ENCODE data around the gene AEN.

AEN gene

GRCh38 chr15:88651136-88651732 lies 30.1 kb downstream of the AEN start:
- no peak for DNase-seq

- no peak for DNase-seq
Observed at GRCh38 chr15:88651971-88652370, 30.8 kb downstream of the AEN start.

- no peak for DNase-seq
Observed at GRCh38 chr15:88652456-88653199, 31.5 kb downstream of the AEN start.

GRCh38 chr15:88653200-88654064 lies 32.3 kb downstream of the AEN start:
- no peak for DNase-seq

- no peak for DNase-seq
Observed at GRCh38 chr15:88654430-88655102, 33.4 kb downstream of the AEN start.

- DNase-seq = no peak
Observed at GRCh38 chr15:88655103-88655553, 34.0 kb downstream of the AEN start.

GRCh38 chr15:88655800-88656488 lies 34.8 kb downstream of the AEN start:
- no peak for DNase-seq

GRCh38 chr15:88656760-88657221 lies 35.7 kb downstream of the AEN start:
- no peak for DNase-seq

GRCh38 chr15:88657326-88658069 lies 36.4 kb downstream of the AEN start:
- peak in 3 of 4 experiments; percentile 33 to 60 (median 33) for DNase-seq

GRCh38 chr15:88658070-88658965 lies 37.2 kb downstream of the AEN start:
- no peak for DNase-seq

GRCh38 chr15:88658972-88659931 lies 38.1 kb downstream of the AEN start:
- DNase-seq = no peak

- DNase-seq = no peak
Observed at GRCh38 chr15:88661041-88661700, 40.0 kb downstream of the AEN start.

- no peak for DNase-seq
Observed at GRCh38 chr15:88661761-88662556, 40.8 kb downstream of the AEN start.

- DNase-seq = no peak
Observed at GRCh38 chr15:88663141-88663621, 42.0 kb downstream of the AEN start.

- peak; percentile 25 to 49 (median 44) for DNase-seq
Observed at GRCh38 chr15:88664151-88664778, 43.1 kb downstream of the AEN start.

- no peak for DNase-seq
Observed at GRCh38 chr15:88674661-88675060, 53.5 kb downstream of the AEN start.

GRCh38 chr15:88678755-88679154 lies 57.6 kb downstream of the AEN start:
- DNase-seq = no peak
